Mesendoderm (in vitro differentiated cells): ENCODE results near the gene SMPD4.
"Not testable (repeated sequence)": the region's sequence is repeated elsewhere in the genome, so short reads cannot be mapped to it uniquely, and the experiment has no call there.

Experiments used
- DNase-seq: peaks from one replicate; pipeline ENCODE4 v3.0.0; 2013
- H2AK5ac ChIP-seq: 2 replicates; pipeline ENCODE4 v1.6.1; 2013; ENCODE audit warnings: low read length, inconsistent platforms
- H2BK120ac ChIP-seq: 2 replicates; pipeline ENCODE4 v1.6.1; 2013; ENCODE audit warnings: low read depth, mild to moderate bottlenecking, low read length, moderate library complexity, mixed read lengths
- H2BK15ac ChIP-seq: replicated peaks from 2 replicates; pipeline ENCODE4 v1.6.1; 2013; ENCODE audit warnings: low read depth, mild to moderate bottlenecking, moderate library complexity
- H2BK5ac ChIP-seq: 2 replicates; pipeline ENCODE4 v1.6.1; 2013; ENCODE audit warnings: low read length, inconsistent platforms
- H3K18ac ChIP-seq: 2 replicates; pipeline ENCODE4 v1.6.1; 2013; ENCODE audit warnings: mild to moderate bottlenecking, low read length, mixed read lengths
- H3K23ac ChIP-seq: one replicate; pipeline ENCODE4 v1.6.1; 2013; ENCODE audit warnings: low read length
- H3K27ac ChIP-seq: 2 replicates; pipeline ENCODE4 v1.5.1; 2013; ENCODE audit warnings: low read depth, mild to moderate bottlenecking, inconsistent platforms, low read length, moderate library complexity
- H3K27me3 ChIP-seq: 2 replicates; pipeline ENCODE4 v1.6.1; 2013; ENCODE audit warnings: low read length, control low read depth, mild to moderate bottlenecking, inconsistent platforms; ENCODE audit not compliant: insufficient read depth, poor library complexity
- H3K36me3 ChIP-seq: 2 replicates; pipeline ENCODE4 v1.6.1; 2013; ENCODE audit warnings: low read length, inconsistent platforms; ENCODE audit not compliant: control insufficient read depth, insufficient read depth
- H3K4ac ChIP-seq: one replicate; pipeline ENCODE4 v1.6.1; 2013; ENCODE audit warnings: low read depth, mild to moderate bottlenecking, low read length, moderate library complexity
- H3K4me1 ChIP-seq: 2 replicates; pipeline ENCODE4 v1.6.1; 2013; ENCODE audit warnings: low read depth, low read length, inconsistent platforms; ENCODE audit not compliant: control insufficient read depth
- H3K4me2 ChIP-seq: 2 replicates; pipeline ENCODE4 v1.6.1; 2013; ENCODE audit warnings: low read length
- H3K4me3 ChIP-seq: 2 replicates; pipeline ENCODE4 v1.5.1; 2013; ENCODE audit warnings: mild to moderate bottlenecking, low read length
- H3K56ac ChIP-seq: one replicate; pipeline ENCODE4 v1.6.1; 2013; ENCODE audit warnings: low read length
- H3K79me1 ChIP-seq: 2 replicates; pipeline ENCODE4 v1.6.1; 2013; ENCODE audit warnings: low read length, inconsistent platforms
- H3K79me2 ChIP-seq: 2 replicates; pipeline ENCODE4 v1.6.1; 2013; ENCODE audit warnings: mild to moderate bottlenecking, low read length; ENCODE audit not compliant: control insufficient read depth, insufficient read depth
- H3K9ac ChIP-seq: 2 replicates; pipeline ENCODE4 v1.6.1; 2013; ENCODE audit warnings: low read length, inconsistent platforms
- H4K5ac ChIP-seq: one replicate; pipeline ENCODE4 v1.6.1; 2013; ENCODE audit warnings: low read length
- H4K8ac ChIP-seq: one replicate; pipeline ENCODE4 v1.6.1; 2013; ENCODE audit warnings: low read depth, mild to moderate bottlenecking, control low read depth, low read length, moderate library complexity
- WGBS: extraction: QIAGEN DNeasy Blood & Tissue Kit; methylation state at CpG from one replicate; pipeline ENCODE4 v1.1.7; 2013; ENCODE audit warnings: low lambda C conversion rate, missing lambda C conversion rate; ENCODE audit not compliant: insufficient coverage; ENCODE audit errors: extremely low coverage; 5-methylcytosine and 5-hydroxymethylcytosine counted together

The SMPD4 gene

GRCh38 chr2:130202518-130202917 lies 21.1 kb upstream of the SMPD4 start:
- H2BK120ac ChIP-seq, DNase-seq, H2BK5ac ChIP-seq, H2BK15ac ChIP-seq, H3K4ac ChIP-seq, H3K36me3 ChIP-seq, H3K4me3 ChIP-seq, H3K56ac ChIP-seq, H3K18ac ChIP-seq, H4K5ac ChIP-seq, H3K27me3 ChIP-seq, H4K8ac ChIP-seq, H3K79me2 ChIP-seq, H3K23ac ChIP-seq, H3K4me1 ChIP-seq, H3K4me2 ChIP-seq, H3K27ac ChIP-seq, H3K9ac ChIP-seq, H3K79me1 ChIP-seq, H2AK5ac ChIP-seq: not testable (repeated sequence)
- WGBS = no CpG with 5 or more reads among the region's 7 CpGs

GRCh38 chr2:130198343-130198742 lies 16.9 kb upstream of the SMPD4 start, which contains the start of gene TUBA3E:
Gene TUBA3E, minus strand, starts transcription at chr2:130198439. Its CDS starts 79 bp downstream, at chr2:130198360.
- no peaks in the 10 kb centered on the region for H3K79me2 ChIP-seq
- no peak within 1 kb of the TSS for H3K4me2 ChIP-seq
- H3K4me3 ChIP-seq = no peak within 1 kb of the TSS
- no peak within 1 kb of the TSS for H3K23ac ChIP-seq
- DNase-seq = no peak
- H2AK5ac ChIP-seq = no peak within 1 kb of the TSS
- no peak within 1 kb of the TSS for H2BK15ac ChIP-seq
- no peaks in the 10 kb centered on the region for H3K27me3 ChIP-seq
- H3K4me1 ChIP-seq = no peaks in the 10 kb centered on the region
- no peak within 1 kb of the TSS for H2BK5ac ChIP-seq
- WGBS = no CpG with 5 or more reads among the region's 26 CpGs
- H2BK120ac ChIP-seq = no peak within 1 kb of the TSS
- no peaks in the 10 kb centered on the region for H3K36me3 ChIP-seq
- no peak within 1 kb of the TSS for H3K56ac ChIP-seq
- no peaks in the 10 kb centered on the region for H3K79me1 ChIP-seq
- H3K4ac ChIP-seq = no peak within 1 kb of the TSS
- no peak within 1 kb of the TSS for H4K5ac ChIP-seq
- H3K9ac ChIP-seq = no peak within 1 kb of the TSS
- no peak within 1 kb of the TSS for H3K27ac ChIP-seq
- no peak within 1 kb of the TSS for H3K18ac ChIP-seq
- no peak within 1 kb of the TSS for H4K8ac ChIP-seq

- not testable (repeated sequence) for H3K36me3 ChIP-seq, H3K79me1 ChIP-seq, H3K9ac ChIP-seq, H3K56ac ChIP-seq, H2AK5ac ChIP-seq, H3K18ac ChIP-seq, H3K4ac ChIP-seq, H3K27ac ChIP-seq, H4K5ac ChIP-seq, H4K8ac ChIP-seq, H3K4me1 ChIP-seq, H3K4me3 ChIP-seq, DNase-seq, H2BK15ac ChIP-seq, H2BK5ac ChIP-seq, H3K4me2 ChIP-seq, H3K23ac ChIP-seq, H3K27me3 ChIP-seq, H3K79me2 ChIP-seq, H2BK120ac ChIP-seq
- no CpG with 5 or more reads among the region's 13 CpGs for WGBS
Observed at GRCh38 chr2:130196052-130196451, 14.7 kb upstream of the SMPD4 start.

- not testable (repeated sequence) for H3K27ac ChIP-seq, H2BK120ac ChIP-seq, H3K79me2 ChIP-seq, H3K79me1 ChIP-seq, DNase-seq, H2BK5ac ChIP-seq, H4K5ac ChIP-seq, H3K4me1 ChIP-seq, H3K4me2 ChIP-seq, H3K56ac ChIP-seq, H3K4ac ChIP-seq, H3K36me3 ChIP-seq, H3K18ac ChIP-seq, H3K27me3 ChIP-seq, H3K9ac ChIP-seq, H3K4me3 ChIP-seq, H2AK5ac ChIP-seq, H4K8ac ChIP-seq, H3K23ac ChIP-seq, H2BK15ac ChIP-seq
- WGBS = no CpG with 5 or more reads among the region's 9 CpGs
Observed at GRCh38 chr2:130195089-130195635, 13.8 kb upstream of the SMPD4 start.

- H2BK5ac ChIP-seq, H2BK15ac ChIP-seq, H3K36me3 ChIP-seq, H3K4me2 ChIP-seq, H3K79me2 ChIP-seq, H3K9ac ChIP-seq, H3K27ac ChIP-seq, H4K8ac ChIP-seq, H3K18ac ChIP-seq, H2AK5ac ChIP-seq, H3K4ac ChIP-seq, H3K56ac ChIP-seq, H3K23ac ChIP-seq, H3K4me3 ChIP-seq, H2BK120ac ChIP-seq, H3K4me1 ChIP-seq, H3K27me3 ChIP-seq, DNase-seq, H3K79me1 ChIP-seq, H4K5ac ChIP-seq: not testable (repeated sequence)
- WGBS = no CpG with 5 or more reads among the region's 22 CpGs
Observed at GRCh38 chr2:130193824-130194223, 12.4 kb upstream of the SMPD4 start.

- H3K27ac ChIP-seq, H2BK5ac ChIP-seq, DNase-seq, H2BK120ac ChIP-seq, H2AK5ac ChIP-seq, H3K36me3 ChIP-seq, H3K4me2 ChIP-seq, H3K4me1 ChIP-seq, H3K18ac ChIP-seq, H4K8ac ChIP-seq, H3K23ac ChIP-seq, H3K4ac ChIP-seq, H3K4me3 ChIP-seq, H2BK15ac ChIP-seq, H3K9ac ChIP-seq, H3K79me1 ChIP-seq, H3K56ac ChIP-seq, H3K79me2 ChIP-seq, H3K27me3 ChIP-seq, H4K5ac ChIP-seq: not testable (repeated sequence)
- WGBS = no CpG with 5 or more reads among the region's 3 CpGs
Observed at GRCh38 chr2:130192451-130192850, 11.0 kb upstream of the SMPD4 start.
